Activated CD4-positive, alpha-beta T cell treated with anti-CD3 and anti-CD28 coated beads, Interleukin-2, amount 50 U/mL, for 1 hour (primary cell): ENCODE results near the gene CALCA.
"Not testable (repeated sequence)": the region's sequence is repeated elsewhere in the genome, so short reads cannot be mapped to it uniquely, and the experiment has no call there.

Experiments
- DNase-seq: peaks from one replicate; pipeline ENCODE4 v3.0.0-alpha.2; 2020

CALCA gene, protein sequence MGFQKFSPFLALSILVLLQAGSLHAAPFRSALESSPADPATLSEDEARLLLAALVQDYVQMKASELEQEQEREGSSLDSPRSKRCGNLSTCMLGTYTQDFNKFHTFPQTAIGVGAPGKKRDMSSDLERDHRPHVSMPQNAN

DNA sequence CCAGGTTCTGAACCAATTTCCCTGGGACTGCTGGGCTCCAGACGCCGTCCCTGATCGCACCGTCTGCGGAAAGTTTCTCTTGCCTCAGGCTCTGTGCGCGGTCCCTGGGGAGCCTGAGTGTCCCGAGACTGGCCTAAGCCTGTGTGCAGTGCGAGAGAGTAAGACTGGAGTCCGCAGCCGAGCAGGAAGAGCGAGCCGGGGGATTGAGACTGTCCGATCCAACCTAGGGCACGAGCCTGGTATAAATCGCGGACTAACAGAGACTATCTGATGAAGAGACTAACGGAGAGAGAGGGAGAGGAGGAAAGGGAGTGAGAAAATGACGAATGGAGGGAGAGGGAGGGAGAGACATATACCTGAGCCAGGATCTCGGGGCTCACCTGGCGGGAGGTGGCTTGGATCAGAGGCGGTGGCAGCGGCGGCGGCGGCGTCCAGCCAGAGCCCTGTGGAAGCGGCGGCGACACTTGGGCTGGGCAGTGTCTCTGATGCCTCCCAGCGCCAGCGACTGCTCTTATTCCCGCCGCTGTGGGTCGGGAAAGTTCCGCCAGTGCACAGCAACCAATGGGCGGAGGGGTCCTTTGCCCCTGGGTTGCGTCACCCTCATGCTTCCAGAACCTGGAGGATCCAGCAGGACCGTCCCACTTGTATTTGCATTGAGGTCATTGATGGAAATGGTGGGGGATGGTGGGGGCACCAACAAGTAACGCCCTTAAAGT is at the start of gene CALCA:
Gene CALCA (minus strand): TSS at position 487 of the 716 bp plus-strand sequence. CDS start 1,159 bp downstream, outside the sequence.
- DNase-seq: no peak

DNA sequence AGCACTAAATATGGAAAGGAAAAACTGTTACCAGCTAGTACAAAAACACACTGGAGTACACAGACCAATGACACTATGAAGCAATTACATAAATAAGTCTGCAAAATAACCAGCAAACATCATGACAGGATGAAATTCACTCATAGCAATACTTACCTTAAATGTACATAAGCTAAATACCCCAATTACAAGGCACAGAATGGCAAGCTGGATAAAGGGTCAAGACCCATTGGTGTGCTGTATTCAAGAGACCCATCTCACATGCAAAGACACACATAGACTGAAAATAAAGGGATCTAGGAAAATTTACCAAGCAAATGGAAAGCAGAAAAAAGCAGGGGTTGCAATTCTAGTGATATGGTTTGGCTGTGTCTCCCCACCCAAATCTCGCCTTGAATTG is 44.0 kb upstream of the CALCA start:
- DNase-seq: no peak

DNA sequence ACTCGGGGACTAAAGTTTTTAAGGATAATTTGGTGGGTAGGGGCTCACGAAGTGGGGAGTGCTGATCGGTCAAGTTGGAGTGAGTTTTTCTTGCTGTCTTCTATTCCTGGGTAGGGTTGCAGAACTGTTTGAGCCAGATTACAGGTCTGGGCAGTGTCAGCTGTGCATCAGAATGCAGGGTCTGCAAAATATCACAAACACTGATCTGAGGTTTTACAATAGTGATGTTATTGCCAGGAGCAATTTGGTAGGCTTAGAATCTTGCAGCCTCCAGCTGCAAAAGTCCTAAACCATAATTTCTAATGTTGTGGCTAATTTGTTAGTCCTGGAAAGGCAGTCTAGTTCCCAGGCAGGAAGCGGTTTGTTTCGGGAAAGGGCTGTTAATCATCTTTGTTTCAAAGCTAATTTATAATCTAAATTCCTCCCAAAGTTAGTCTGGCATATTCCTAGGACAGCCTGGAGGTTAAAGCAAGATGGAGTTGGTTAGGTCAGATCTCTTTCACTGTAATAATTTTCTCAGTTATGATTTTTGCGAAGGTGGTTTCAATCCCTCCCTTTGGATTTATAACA is 39.7 kb upstream of the CALCA start:
- no peak for DNase-seq

DNA sequence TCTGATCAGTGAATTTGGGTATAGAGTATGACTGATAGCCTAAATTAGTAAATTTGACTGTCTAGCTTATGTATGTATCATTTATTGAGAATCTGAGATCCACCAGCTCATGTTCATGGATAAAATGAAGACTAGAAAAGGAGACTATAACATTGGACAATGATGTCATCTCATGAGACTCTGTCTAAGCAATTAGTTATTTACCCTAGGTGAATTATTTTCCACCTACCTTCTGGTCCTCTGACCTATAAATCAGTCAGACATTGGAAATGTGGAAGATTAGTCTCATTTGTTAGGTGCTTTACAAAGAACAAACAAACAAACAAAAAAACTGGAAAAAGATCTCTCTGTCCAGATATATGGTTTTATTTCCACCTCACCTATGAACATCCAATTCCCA is 38.7 kb upstream of the CALCA start:
- DNase-seq: no peak

DNA sequence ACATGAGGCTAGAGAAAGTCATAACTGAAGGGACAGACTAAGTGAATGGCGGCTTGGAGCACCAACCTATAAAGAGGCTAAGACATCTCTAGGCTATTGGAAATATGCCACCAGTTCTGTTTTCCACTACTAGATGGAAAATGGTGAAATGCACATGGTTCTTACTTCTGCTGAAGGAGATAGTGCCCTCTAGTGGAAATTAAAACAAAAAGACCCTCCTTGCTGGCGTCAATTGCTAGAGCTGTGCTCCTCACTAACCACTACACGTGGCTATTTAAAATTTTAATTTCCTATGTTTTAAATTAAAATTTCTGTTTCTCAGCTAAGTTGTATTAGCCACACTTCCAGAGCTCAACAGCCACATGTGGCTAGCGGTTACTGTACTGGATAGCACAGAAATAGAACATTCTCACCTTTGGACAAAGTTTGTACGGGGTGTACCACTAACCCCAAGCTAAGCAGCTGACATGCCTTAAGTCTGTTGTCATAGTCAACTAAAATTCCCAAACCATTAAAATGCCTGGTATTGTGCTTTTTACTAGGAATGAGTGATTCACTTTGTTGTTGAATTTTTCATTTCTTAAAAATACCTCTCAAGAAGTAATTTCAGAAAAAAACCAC is 34.1 kb upstream of the CALCA start:
- DNase-seq: no peak

DNA sequence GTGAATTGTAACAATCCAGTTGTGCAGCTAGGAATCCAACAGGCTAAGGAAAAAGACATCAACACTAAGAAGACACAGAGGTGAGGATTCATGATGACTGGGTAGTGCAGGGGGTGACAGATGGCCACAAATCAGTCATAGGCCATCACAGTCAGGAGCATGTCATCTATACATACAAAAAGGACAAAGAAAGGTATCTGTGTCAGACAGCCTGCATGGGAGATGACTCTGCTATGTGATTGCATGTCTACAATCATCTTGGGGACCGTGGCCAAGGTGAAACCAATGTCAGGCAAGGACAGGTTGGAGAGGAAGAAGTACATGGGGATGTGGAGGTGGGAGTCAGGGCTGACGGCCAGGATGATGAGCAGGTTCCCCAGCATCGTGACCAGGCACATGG is 16.0 kb upstream of the CALCA start:
- not testable (repeated sequence) for DNase-seq

DNA sequence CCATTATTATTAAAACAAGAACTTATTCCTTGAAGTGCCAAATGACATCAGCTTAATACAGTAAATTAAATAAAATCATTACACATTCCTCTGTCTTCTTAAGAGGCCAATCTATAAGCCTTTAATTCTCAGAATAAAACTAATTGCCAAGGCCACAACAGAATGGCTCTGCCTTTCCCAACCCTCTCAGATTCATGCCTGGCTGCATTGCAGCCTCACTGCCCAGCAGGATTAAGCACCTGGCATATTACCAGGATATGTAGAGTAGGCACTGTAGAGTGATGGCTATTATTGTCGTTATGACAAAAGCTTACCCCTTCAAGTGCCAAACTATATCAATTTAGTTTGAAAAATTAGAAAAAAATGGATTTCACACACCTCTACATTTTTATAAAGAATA is 9.4 kb upstream of the CALCA start:
- DNase-seq: no peak

DNA sequence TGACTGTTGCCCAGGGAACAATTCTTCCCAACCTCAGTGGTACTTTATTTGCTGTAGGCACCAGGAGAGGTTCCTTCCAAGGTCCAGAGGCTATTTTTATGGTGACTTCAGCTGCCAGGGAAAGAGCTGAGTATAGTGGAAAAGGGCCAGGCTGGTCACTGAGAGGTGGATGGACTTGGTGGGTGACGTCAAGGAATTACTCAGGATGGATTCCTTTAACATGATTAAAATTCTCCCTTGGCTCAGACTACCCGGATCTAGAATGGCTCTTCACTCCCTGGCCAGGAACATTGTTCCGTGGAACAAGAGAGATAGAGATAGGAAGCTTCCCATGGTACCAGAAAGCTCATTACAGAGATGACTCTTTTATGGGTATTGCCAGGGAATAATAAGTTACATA is 8.7 kb upstream of the CALCA start:
- no peak for DNase-seq

DNA sequence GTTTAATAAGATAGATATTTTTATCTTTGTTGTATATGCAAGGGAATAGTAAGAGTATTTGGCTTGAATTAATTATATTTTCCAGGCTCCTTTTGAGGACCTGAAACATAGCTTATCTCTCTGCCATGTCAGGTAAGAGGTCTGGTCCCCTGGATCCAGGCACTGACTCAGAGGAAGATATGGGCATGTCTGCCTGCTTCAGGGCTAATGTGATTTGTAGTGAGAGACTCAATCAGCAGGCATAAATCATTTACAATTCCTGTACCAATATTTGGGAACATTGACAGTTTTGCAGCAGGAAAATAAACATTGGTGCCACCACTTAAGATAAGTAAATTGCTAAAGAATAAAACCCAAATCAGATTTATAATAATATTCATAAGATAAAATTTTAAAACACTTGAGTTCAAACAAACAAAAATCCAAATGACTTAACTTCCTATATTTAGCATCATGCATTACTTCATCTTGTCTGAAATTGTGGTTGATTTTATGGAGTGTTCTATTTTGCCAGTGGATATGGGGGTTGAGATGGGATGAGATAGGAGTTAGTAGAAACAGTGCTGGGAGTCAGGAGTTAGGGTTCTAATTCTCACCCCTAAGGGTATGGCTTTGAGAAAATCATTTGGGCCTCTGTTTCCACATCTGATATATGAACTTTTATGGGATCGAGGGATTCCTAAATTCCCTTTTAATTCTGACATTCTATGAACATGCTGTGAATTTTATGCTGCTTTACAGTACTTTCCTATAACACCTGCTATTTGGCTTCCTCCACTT is 5.1 kb upstream of the CALCA start:
- no peak for DNase-seq

DNA sequence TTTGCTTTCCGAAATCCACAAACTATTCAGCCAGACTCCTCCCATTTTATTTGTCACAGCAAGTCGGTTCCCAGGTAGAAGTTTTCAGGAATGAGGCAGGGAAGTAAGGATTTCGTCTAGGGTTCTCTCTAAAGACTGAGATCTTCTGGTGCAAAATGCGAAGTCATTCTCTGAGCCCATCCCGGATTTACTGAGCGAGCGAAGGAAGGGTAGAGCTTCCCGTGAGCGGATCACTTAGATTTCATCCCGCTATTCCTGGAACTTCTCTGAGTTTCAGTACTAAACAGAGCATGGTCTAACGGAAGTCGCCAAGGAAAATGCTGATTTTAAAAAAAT is 3.1 kb upstream of the CALCA start:
- DNase-seq: no peak

DNA sequence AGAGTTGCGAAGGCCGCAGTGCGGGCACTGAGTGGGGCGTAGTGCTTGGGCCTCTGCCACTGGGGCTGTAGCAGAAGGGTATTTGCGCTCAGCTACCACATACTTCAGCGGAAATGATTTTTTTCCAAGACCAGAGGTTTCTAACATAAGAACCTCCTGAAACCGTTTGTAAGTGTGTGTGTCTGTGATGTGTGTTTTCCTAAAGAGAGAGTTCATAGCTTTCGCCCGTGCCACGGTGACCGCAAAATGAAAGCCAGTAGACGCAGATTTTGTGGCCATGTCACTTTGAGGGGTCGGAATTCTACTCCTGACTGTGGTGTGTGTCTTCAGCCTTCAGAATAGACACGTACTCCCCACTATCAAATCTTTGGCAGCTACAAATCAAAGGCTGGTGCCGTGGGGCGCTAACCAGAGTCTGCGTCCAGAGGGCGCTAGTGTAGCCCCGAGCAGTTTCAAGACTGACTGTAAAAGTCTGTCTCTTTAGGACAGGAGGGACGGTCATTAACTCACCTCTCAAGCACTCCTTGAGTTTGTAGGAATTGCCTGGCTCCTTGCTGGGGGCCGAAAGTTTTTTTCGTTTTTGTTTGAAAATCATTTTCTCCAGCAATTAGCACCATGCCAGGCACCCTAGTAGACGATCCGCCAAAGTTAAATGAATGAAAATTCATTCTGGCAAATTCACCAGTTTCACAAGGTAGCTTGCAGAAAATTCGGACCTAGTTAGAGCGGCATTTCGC is 2.5 kb upstream of the CALCA start:
- DNase-seq: peak; percentile 58

DNA sequence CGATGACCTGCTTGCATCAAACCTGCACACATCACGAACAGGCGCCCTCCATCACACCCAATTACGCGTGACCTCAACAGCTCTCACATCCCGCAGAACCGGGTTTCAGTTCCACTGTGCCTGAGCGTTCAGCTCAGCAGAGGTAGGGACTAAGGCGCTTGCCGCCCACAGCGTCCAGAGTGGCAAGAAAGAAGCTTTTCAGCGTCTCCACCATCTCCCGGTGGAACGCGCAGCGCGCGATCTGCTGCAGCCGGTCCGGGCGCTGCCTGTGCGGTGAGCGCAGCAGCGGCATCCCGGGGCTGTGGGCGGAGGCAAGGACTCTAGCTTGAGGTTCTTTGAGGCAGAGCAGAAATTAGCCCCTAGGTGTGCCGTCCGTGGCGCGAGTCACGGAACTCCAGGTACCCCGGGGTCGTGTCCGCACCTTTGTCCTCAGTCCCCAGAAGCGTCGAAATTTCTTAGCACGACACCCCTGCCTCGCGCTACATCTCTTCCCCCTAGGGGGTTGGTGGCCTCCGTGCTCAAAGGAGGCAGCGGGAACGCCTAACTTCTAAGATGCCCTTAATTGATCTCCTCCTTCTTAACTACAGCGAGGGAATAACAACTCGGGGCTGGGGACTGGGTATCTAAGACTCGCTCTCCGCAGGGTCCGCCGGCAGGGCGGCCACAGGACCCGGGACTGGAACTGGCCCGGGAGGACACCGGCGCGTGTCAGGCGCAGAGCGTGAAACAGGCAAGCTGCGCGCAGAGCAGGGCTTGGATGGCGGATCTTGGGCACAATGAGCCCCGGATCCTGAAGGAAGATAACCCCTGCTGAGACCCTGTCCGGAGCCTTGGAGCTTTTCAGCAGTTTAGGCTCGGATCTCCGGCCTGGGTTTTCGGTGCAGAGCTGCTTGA is 1.7 kb upstream of the CALCA start:
- DNase-seq: peak; percentile 18

DNA sequence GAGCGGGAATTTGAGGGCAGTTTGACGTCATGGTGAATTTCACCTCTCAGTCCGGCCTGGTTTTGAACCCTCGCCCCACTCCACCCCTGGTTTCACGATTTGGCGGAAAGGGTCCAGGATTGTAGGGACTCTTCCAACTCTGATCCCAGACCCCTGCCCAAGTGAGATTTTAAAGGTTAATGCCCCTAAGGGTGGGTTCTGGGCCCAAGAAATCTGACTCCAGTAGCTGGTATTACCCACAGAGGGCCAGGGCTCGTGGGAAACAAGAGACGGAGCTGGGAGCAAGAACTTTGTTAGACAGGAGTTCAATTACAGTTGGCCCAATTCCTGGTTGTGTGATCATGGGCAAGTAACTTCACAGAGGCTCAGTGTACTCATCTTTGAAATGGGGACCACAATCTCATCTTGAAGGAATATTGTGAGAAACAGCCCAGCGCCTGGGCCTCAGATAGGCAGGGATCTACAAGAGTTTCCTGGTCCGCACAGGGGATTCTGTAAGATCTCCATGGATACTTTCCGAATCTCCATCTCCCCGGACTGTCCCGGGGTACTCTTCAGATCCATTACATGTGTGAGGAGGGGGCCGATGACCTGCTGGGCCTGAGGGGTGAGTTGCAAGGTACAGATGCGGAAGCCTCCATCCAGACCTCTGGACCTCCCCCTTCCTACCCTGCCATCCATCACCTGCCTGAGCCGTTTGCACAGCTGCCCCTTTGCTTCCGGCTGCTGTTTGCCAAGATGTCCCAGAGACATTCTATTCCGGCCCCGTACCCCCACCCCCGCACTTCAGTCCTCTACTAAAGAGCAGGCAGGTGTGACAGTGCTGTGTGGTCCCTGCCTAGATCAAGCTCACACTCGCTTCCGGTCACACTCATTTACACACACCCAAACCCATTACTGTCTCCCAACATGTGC is 687 bp upstream of the CALCA start:
- DNase-seq: no peak

DNA sequence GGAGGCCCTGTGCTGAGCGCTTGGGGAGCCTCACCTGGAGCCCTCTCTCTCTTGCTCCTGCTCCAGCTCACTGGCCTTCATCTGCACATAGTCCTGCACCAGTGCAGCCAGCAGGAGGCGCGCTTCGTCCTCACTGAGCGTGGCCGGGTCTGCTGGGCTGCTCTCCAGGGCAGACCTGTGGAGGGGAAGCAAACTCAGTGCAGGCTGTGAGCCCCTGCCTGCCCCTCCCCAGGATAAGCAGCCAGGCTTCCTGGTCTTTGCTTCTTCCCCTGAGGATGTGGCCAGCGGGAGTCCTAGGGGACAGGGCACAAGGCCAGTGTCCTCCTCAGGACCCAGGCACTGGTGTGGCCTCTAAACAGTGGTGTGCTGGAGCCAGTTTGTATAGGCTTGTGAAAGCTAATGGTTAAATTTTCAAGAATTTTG is 2.2 kb downstream of the CALCA start:
- DNase-seq: peak; percentile 36

DNA sequence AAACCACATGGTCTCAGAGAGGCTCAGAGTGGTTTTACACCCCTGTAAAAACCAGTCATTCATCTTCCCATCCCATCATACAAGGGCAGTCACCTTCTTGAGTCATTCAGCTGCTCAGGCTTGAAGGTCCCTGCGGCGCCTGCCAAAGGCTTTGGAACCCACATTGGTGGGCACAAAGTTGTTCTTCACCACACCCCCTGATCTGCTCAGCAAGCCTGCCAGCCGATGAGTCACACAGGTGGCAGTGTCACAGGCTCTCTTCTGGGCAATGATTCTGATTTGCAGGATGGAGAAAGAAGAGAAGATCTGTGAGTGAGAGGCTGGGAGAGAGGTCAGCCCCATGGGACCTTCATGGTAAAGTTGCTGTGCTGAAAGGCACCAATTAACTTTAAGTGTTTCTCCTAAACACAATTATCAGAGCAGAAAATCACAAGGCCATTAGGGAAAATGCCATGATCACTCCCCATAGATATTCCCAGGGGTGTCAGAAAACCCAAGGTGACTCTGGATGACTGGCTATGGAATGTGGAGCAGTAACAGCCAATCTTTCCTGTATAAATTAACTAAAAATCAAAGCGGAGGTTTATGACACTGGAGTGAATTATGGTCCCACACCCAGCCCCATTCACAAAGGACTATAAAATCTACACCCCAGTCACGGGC is 4.4 kb downstream of the CALCA start:
- no peak for DNase-seq

DNA sequence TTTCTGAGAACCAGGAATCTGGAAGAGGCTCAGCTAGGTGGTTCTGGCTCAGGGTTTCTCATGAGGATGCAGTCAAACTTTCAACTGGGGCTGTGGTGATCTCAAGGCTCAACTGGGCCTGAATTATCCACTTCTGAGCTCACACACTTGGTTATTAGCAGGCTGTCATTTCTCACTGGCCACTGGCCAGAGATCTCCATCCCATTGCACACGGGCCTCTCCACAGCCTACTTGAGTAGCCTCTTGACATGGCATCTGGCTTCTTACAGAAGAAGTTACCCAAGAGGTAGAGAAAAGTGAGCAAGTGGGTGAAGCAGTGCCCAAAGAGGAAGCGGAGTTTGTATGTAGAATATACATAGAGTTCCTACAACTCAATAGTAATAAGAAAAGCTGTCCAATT is 16.0 kb downstream of the CALCA start:
- no peak for DNase-seq

DNA sequence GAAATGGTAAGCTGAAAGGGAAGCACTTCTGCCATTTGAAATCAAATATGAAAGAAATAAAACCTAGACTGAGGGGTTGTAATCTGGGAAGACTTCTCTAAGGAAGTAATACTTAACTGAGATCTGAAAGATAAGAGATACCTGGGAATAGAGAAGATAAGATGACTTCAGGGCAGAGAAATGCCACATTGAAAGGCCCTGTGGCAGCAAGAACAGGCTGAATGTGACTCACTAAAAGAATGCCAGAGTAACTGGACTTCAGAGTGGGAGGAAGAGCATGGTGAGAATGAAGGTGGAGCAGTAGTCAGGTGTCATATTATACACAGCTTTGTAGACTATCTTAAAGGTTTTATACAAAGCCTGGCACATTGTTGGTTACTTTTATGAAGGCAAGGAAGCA is 17.6 kb downstream of the CALCA start:
- DNase-seq: no peak

DNA sequence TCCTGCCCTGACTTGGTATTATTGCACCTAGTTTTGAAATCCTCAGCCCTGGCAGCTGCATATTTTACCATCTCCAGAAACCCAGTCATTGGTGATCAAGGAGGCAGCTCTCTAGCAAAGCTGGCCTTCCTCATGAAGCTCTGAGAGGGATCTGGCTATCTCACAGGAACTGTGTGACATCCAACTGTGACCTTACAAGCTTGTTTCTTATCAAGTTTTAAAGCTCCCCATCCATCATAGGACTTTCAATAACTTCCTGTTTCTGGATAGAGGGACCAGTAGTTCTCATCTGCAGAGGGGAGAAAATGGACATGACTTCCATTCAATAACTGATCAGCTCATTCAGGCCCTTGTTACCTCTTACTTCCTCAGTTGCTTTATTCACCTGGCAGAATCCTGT is 18.2 kb downstream of the CALCA start:
- no peak for DNase-seq

DNA sequence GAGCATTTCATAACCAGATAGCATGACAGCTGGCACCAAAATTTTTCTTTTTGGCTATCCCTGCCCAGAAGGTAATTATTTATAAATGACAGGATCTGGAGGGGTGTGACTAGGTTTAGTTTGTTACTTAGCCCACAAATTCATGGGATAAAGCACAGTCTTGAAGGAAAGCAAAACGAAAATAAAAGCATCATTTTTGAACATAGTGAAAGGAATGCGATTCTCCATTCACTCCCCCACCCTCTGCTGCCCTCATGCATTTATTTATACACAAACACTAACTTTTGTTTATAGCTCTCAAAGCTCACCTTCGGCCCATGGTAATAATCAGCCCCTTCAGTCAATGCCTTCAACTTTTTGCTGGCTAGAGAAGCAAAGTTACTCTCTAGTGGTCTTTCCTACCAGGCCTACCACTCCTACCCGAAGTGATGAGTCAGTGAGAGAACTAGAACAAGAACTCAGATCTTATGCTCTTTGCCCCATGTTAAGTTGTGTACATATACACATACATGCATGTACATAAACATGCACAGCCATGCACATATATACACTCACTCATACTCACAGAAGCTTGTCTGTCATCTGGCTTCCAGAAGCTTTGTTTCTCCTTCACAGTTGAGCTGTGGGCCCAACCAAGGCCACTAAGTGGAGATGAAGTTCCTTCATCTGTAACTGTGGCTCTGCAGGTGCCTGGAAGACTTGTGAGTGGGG is 22.6 kb downstream of the CALCA start:
- no peak for DNase-seq
